Measurements from ENCODE around the gene MTA2.

GRCh38 chr11:62543680-62544444, 57.8 kb downstream of the MTA2 start:
- TF ChIP-seq CTCF (conservative IDR thresholded peaks at IDR 0.05; ENCODE audit: low read length), result no peak
- no peak for TF ChIP-seq EZH2phosphoT487 (IDR thresholded peaks at IDR 0.05; ENCODE audit: borderline replicate concordance, low read depth, low read length)

All from OCI-LY7 (cell line).